HEK293 (cell line): ENCODE data around the gene GPX1.

Experiments
- CTCF ChIA-PET: fragments of 350-600 bp; formaldehyde crosslinking; extraction: SDS; loops from one replicate; lab custom pipeline; 2021; ENCODE audit warnings: antibody characterized with exemption; lab: Yijun Ruan, JAX
- POLR2A ChIA-PET: fragments of 300-600 bp; formaldehyde crosslinking; extraction: SDS; loops from one replicate; lab custom pipeline; 2020; ENCODE audit warnings: antibody characterized with exemption, inconsistent platforms; lab: Yijun Ruan, JAX
- H3K27ac ChIP-seq: fragments of 200-500 bp; sonication (Bioruptor generic); 2 replicates; pipeline ENCODE4 v1.5.1; 2014; ENCODE audit warnings: low read depth, low read length, control low read depth, inconsistent platforms; ENCODE audit errors: extremely low read depth
- H3K36me3 ChIP-seq, 2 experiments: fragments of 200-500 bp in 1 of 2; sonication (Bioruptor generic) in 1 of 2; 1 replicate in 1 of 2; 2 replicates in 1 of 2; pipeline ENCODE4 v1.5.1; 2014 to 2017; ENCODE audit warnings: inconsistent platforms in 2 of 2, low read length in 2 of 2; ENCODE audit not compliant: control insufficient read depth in 2 of 2, insufficient read depth in 1 of 2
- H3K4me1 ChIP-seq: fragments of 200-500 bp; sonication (Bioruptor generic); 2 replicates; pipeline ENCODE4 v1.5.1; 2014; ENCODE audit warnings: mild to moderate bottlenecking, low read length, inconsistent platforms; ENCODE audit not compliant: control insufficient read depth, insufficient read depth
- H3K4me3 ChIP-seq: 2 replicates; pipeline ENCODE4 v1.5.1; 2011; ENCODE audit warnings: low read depth, mild to moderate bottlenecking, control low read depth, low read length, moderate library complexity
- H3K9me3 ChIP-seq: fragments of 200-500 bp; sonication (Bioruptor generic); 2 replicates; pipeline ENCODE4 v1.5.1; 2014; ENCODE audit warnings: low read depth, low read length, inconsistent platforms; ENCODE audit not compliant: control insufficient read depth, insufficient read depth
- BCL11B ChIP-seq: fragments of 450-650 bp; formaldehyde crosslinking; IDR thresholded peaks from 2 replicates; pipeline ENCODE4 v1.5.1; 2016; ENCODE audit warnings: low read depth, missing biosample characterization, missing genetic modification characterization
- HOXD13 ChIP-seq: sonication (generic); formaldehyde crosslinking; IDR thresholded peaks from 2 replicates; pipeline ENCODE4 v1.8.0; 2022; ENCODE audit warnings: missing genetic modification reagents, borderline replicate concordance
- KLF9 ChIP-seq: fragments of 450-650 bp; formaldehyde crosslinking; IDR thresholded peaks from 2 replicates; pipeline ENCODE4 v1.5.1; 2016; ENCODE audit warnings: missing biosample characterization, missing genetic modification characterization, low read depth
- OVOL3 ChIP-seq: fragments of 450-650 bp; formaldehyde crosslinking; IDR thresholded peaks from 2 replicates; pipeline ENCODE4 v1.5.1; 2016; ENCODE audit warnings: missing biosample characterization, missing genetic modification characterization
- PRDM1 ChIP-seq: fragments of 450-650 bp; formaldehyde crosslinking; IDR thresholded peaks from 2 replicates; pipeline ENCODE4; 2016; ENCODE audit warnings: missing biosample characterization, missing genetic modification characterization
- ZNF140 ChIP-seq: fragments of 450-650 bp; formaldehyde crosslinking; IDR thresholded peaks from 2 replicates; pipeline ENCODE4 v1.5.1; 2016; ENCODE audit warnings: missing biosample characterization, missing genetic modification characterization
- ZNF214 ChIP-seq: fragments of 450-650 bp; formaldehyde crosslinking; IDR thresholded peaks from 2 replicates; pipeline ENCODE4 v1.5.1; 2017; ENCODE audit warnings: missing biosample characterization, mild to moderate bottlenecking, missing genetic modification characterization, borderline replicate concordance
- ZNF223 ChIP-seq: fragments of 450-650 bp; formaldehyde crosslinking; IDR thresholded peaks from 2 replicates; pipeline ENCODE4 v1.5.1; 2016; ENCODE audit warnings: missing biosample characterization, missing genetic modification characterization
- ZNF24 ChIP-seq: fragments of 450-650 bp; formaldehyde crosslinking; IDR thresholded peaks from 2 replicates; pipeline ENCODE4 v1.5.1; 2016; ENCODE audit warnings: missing biosample characterization, missing genetic modification characterization
- ZNF324 ChIP-seq: fragments of 450-650 bp; formaldehyde crosslinking; IDR thresholded peaks from 2 replicates; pipeline ENCODE4 v1.5.1; 2016; ENCODE audit warnings: missing biosample characterization, missing genetic modification characterization
- ZNF335 ChIP-seq: fragments of 450-650 bp; formaldehyde crosslinking; conservative IDR thresholded peaks from 2 replicates; pipeline ENCODE4 v1.5.1; 2016; ENCODE audit warnings: missing biosample characterization, missing genetic modification characterization
- ZNF510 ChIP-seq: fragments of 450-650 bp; formaldehyde crosslinking; IDR thresholded peaks from 2 replicates; pipeline ENCODE4 v1.5.1; 2018; ENCODE audit warnings: mild to moderate bottlenecking, missing genetic modification characterization, missing biosample characterization; ENCODE audit not compliant: insufficient replicate concordance
- ZNF658 ChIP-seq: fragments of 450-650 bp; formaldehyde crosslinking; IDR thresholded peaks from 2 replicates; pipeline ENCODE4; 2016; ENCODE audit warnings: missing biosample characterization, missing genetic modification characterization
- ZNF692 ChIP-seq: fragments of 450-650 bp; formaldehyde crosslinking; IDR thresholded peaks from 2 replicates; pipeline ENCODE4 v1.5.1; 2016; ENCODE audit warnings: missing biosample characterization, missing genetic modification characterization
- ZSCAN4 ChIP-seq: fragments of 450-650 bp; formaldehyde crosslinking; IDR thresholded peaks from 2 replicates; pipeline ENCODE4 v1.5.1; 2017; ENCODE audit warnings: missing biosample characterization, missing genetic modification characterization
- TF ChIP-seq, protein P1 (sequence below): sonication (generic); formaldehyde crosslinking; IDR thresholded peaks from 2 replicates; pipeline ENCODE4 v1.8.1; 2022; ENCODE audit warnings: mild to moderate bottlenecking, moderate library complexity, missing genetic modification reagents
- TF ChIP-seq, protein P2 (sequence below): fragments of 450-650 bp; formaldehyde crosslinking; IDR thresholded peaks from 2 replicates; pipeline ENCODE4 v1.5.0; 2017; ENCODE audit warnings: missing biosample characterization, missing genetic modification characterization, borderline replicate concordance

GPX1 gene

GRCh38 chr3:49316696-49317457 is 41.3 kb downstream of the GPX1 start (continued):
- TF ChIP-seq ZNF692 (tag by site-specific recombination), result no peak
- TF ChIP-seq BCL11B (tag by site-specific recombination), result no peak
- TF ChIP-seq ZNF324, result no peak
- no peak for TF ChIP-seq ZNF140 (tag by site-specific recombination)

GRCh38 chr3:49313896-49314688 is 44.1 kb downstream of the GPX1 start:
- H3K9me3 ChIP-seq, result no peaks in the 10 kb centered on the region
- H3K4me1 ChIP-seq, result no peaks in the 10 kb centered on the region
- TF ChIP-seq OVOL3 (tag by site-specific recombination) (no peak), ZNF335 (no peak), KLF9 (tag by site-specific recombination) (no peak), ZNF510 (tag by site-specific recombination) (no peak), PRDM1 (tag by site-specific recombination) (no peak), ZNF223 (tag by site-specific recombination) (no peak), ZSCAN4 (tag by site-specific recombination) (no peak), HOXD13 (no peak)
- TF ChIP-seq, all 188 proteins: peak for 0
- Histone ChIP-seq H3K27ac (no peak overlapping the region), H3K36me3 (peaks cover 0 to 50% of the 10 kb centered on the region in 2 experiments; a peak in 2 of 3 replicates), H3K4me3 (no peak overlapping the region)
- POLR2A ChIA-PET, result no interaction called here
- CTCF ChIA-PET, result interaction anchor here (0.7 kb wide), 1 partner anchor 180 kb away, joined by 5 read pairs; no protein-coding TSS in a partner anchor

DNA sequence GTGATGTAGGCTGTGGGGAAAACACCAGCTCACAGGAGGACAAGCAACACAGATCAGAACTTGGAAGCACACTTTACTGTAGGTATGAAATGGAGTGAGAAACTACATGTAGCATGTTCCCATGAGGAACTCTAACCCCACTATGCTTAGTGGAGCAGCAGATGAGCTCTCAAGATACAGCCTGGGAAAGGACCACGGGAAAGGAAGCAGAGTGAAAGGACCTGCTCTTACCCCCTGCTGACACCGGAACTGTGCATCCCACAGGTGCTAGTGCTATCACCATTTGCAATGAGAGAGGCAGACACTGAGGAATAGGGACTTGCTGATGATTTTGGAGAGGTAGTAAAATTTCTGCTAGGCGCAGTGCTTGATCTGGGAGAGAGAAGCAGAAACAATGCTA is 46.9 kb downstream of the GPX1 start:
- no peaks in the 10 kb centered on the region for H3K4me1 ChIP-seq
- CTCF ChIA-PET, result interaction anchor here (1.0 kb wide), 1 partner anchor 28 kb away, joined by 3 read pairs; no protein-coding TSS in a partner anchor
- TF ChIP-seq ZNF24 (tag by site-specific recombination), result no peak
- TF ChIP-seq, protein P1, sequence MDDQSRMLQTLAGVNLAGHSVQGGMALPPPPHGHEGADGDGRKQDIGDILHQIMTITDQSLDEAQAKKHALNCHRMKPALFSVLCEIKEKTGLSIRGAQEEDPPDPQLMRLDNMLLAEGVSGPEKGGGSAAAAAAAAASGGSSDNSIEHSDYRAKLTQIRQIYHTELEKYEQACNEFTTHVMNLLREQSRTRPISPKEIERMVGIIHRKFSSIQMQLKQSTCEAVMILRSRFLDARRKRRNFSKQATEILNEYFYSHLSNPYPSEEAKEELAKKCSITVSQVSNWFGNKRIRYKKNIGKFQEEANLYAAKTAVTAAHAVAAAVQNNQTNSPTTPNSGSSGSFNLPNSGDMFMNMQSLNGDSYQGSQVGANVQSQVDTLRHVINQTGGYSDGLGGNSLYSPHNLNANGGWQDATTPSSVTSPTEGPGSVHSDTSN (CRISPR knock-in tag), result no peak
- TF ChIP-seq ZNF214 (tag by site-specific recombination), result no peak
- TF ChIP-seq ZNF140 (tag by site-specific recombination), result no peak
- no peak for TF ChIP-seq ZNF658 (tag by site-specific recombination)
- TF ChIP-seq, protein P2, sequence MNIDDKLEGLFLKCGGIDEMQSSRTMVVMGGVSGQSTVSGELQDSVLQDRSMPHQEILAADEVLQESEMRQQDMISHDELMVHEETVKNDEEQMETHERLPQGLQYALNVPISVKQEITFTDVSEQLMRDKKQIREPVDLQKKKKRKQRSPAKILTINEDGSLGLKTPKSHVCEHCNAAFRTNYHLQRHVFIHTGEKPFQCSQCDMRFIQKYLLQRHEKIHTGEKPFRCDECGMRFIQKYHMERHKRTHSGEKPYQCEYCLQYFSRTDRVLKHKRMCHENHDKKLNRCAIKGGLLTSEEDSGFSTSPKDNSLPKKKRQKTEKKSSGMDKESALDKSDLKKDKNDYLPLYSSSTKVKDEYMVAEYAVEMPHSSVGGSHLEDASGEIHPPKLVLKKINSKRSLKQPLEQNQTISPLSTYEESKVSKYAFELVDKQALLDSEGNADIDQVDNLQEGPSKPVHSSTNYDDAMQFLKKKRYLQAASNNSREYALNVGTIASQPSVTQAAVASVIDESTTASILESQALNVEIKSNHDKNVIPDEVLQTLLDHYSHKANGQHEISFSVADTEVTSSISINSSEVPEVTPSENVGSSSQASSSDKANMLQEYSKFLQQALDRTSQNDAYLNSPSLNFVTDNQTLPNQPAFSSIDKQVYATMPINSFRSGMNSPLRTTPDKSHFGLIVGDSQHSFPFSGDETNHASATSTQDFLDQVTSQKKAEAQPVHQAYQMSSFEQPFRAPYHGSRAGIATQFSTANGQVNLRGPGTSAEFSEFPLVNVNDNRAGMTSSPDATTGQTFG (tag by site-specific recombination), result no peak
- H3K36me3 ChIP-seq, result peaks cover 4 to 48% of the 10 kb centered on the region in 2 experiments; a peak in 2 of 3 replicates
- H3K9me3 ChIP-seq, result no peaks in the 10 kb centered on the region
- H3K27ac ChIP-seq, result no peak overlapping the region
- POLR2A ChIA-PET, result no interaction called here
- no peak overlapping the region for H3K4me3 ChIP-seq
